ENCODE measurements around the gene MTMR8.

The MTMR8 gene

GRCh38 chrX:64350047-64350446 lies 45.2 kb downstream of the MTMR8 start:
- Histone ChIP-seq H3K4me1 (ENCODE audit: control insufficient read depth in 1 of 2, insufficient read depth in 1 of 2, low read depth in 1 of 2, low read length in 1 of 2) (peaks cover 8% of the 10 kb centered on the region in 2 experiments), H3K27me3 (no peaks in the 10 kb centered on the region), H3K36me3 (no peaks in the 10 kb centered on the region), H3K27ac (no peak overlapping the region), H3K4me3 (ENCODE audit: low read depth in 1 of 2, low read length in 1 of 2) (no peak overlapping the region), H3K9me3 (no peaks in the 10 kb centered on the region)
- no peak for TF ChIP-seq CTCF (IDR thresholded peaks at IDR 0.05)

GRCh38 chrX:64342811-64343210 lies 52.4 kb downstream of the MTMR8 start:
- TF ChIP-seq CTCF (IDR thresholded peaks at IDR 0.05), result no peak
- no peaks in the 10 kb centered on the region for H3K36me3 ChIP-seq
- H3K9me3 ChIP-seq, result no peaks in the 10 kb centered on the region
- no peaks in the 10 kb centered on the region for H3K27me3 ChIP-seq
- no peak overlapping the region for H3K27ac ChIP-seq
- H3K4me1 ChIP-seq (ENCODE audit: control insufficient read depth in 1 of 2, insufficient read depth in 1 of 2, low read depth in 1 of 2, low read length in 1 of 2), result no peaks in the 10 kb centered on the region
- H3K4me3 ChIP-seq (ENCODE audit: low read depth in 1 of 2, low read length in 1 of 2), result no peak overlapping the region

DNA sequence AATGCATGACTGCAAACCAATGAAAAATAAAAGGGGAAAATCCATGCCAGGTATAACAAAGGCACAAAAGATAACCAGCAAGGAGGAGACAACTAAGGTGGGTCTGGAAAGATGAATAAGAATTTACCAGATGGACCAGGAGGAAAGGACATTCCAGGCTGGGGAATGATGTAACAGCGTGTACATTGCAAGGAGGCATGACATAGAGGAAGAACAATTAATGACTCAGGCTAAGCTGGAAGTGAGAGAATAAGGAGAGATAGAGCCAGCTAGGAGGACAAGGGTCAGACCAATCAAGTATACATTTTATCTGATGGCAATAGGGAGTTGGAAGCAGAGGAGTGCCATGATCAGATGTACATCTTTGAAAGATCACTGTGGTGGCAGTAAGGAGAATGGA lies 57.0 kb downstream of the MTMR8 start:
- no peaks in the 10 kb centered on the region for H3K9me3 ChIP-seq
- no peak for TF ChIP-seq CTCF (IDR thresholded peaks at IDR 0.05)
- H3K27ac ChIP-seq, result no peak overlapping the region
- H3K36me3 ChIP-seq, result no peaks in the 10 kb centered on the region
- H3K4me3 ChIP-seq (ENCODE audit: low read depth in 1 of 2, low read length in 1 of 2), result no peak overlapping the region
- H3K4me1 ChIP-seq (ENCODE audit: control insufficient read depth in 1 of 2, insufficient read depth in 1 of 2, low read depth in 1 of 2, low read length in 1 of 2), result no peaks in the 10 kb centered on the region
- H3K27me3 ChIP-seq, result no peaks in the 10 kb centered on the region

DNA sequence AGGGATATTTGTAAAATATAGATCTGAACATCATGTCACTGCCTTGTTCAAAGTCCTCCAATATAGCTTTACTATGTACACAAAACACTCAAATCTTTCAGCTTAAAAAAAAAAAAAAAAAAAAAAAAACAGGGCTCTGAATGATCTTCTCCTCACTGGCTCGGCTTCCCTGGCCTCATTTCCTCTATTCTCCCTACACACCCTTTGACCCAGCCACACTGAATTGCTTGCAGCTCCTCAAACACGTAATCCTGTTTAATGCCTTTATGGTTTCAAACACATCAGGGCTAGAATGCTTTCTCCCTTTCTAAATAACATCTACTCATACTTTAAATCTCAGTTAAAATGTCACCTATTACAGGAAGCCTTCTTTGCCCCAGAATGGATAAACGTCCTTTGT lies 60.8 kb downstream of the MTMR8 start:
- Histone ChIP-seq H3K9me3 (no peaks in the 10 kb centered on the region), H3K27ac (no peak overlapping the region), H3K36me3 (no peaks in the 10 kb centered on the region), H3K4me3 (ENCODE audit: low read depth in 1 of 2, low read length in 1 of 2) (no peak overlapping the region), H3K27me3 (no peaks in the 10 kb centered on the region), H3K4me1 (ENCODE audit: control insufficient read depth in 1 of 2, insufficient read depth in 1 of 2, low read depth in 1 of 2, low read length in 1 of 2) (no peaks in the 10 kb centered on the region)
- no peak for TF ChIP-seq CTCF (IDR thresholded peaks at IDR 0.05)

DNA sequence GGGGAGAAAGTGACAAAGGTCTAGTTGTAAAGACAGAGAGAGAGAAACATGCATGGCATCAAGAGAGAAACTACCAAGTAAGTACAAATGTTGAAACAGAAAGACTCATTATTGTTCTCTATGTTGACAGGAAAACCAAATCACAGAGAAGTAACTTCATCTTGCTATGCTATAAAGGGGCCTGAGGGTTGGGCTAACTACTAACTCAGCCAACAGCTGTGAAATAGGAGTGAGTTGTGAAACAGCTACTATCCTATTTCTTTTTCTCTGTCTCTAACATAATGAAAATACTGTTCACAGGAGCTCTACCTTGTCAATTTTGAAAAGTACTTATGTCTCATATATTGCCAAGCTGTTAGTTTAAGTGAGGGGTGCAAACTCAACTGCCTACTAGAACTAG lies 65.0 kb downstream of the MTMR8 start:
- Histone ChIP-seq H3K36me3 (no peaks in the 10 kb centered on the region), H3K27ac (no peak overlapping the region), H3K27me3 (no peaks in the 10 kb centered on the region), H3K9me3 (no peaks in the 10 kb centered on the region), H3K4me3 (ENCODE audit: low read depth in 1 of 2, low read length in 1 of 2) (no peak overlapping the region), H3K4me1 (ENCODE audit: control insufficient read depth in 1 of 2, insufficient read depth in 1 of 2, low read depth in 1 of 2, low read length in 1 of 2) (no peaks in the 10 kb centered on the region)
- no peak for TF ChIP-seq CTCF (IDR thresholded peaks at IDR 0.05)

DNA sequence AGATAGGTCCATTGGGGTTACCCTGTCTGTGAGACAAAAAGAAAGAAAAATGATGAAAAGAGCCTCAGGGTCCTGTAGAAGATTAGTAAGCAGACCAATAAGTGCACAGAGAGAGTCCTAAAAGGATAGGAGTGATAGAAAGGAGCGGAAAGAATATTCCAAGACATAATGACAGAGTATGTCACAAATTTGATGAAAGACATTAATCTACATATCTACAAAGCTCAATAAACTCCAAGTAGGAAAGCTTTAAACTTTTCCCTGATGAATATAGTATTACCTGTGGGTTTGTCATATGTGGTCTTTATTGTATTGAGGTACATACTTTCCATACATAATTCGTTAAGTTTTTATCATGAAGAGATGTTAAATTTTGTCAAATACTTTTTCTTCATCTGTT lies 73.7 kb downstream of the MTMR8 start:
- no peak for TF ChIP-seq CTCF (IDR thresholded peaks at IDR 0.05)
- Histone ChIP-seq H3K36me3 (no peaks in the 10 kb centered on the region), H3K4me1 (ENCODE audit: control insufficient read depth in 1 of 2, insufficient read depth in 1 of 2, low read depth in 1 of 2, low read length in 1 of 2) (no peaks in the 10 kb centered on the region)

More for the DNA sequence above, 73.7 kb downstream of the MTMR8 start:
- H3K27me3 ChIP-seq, result no peaks in the 10 kb centered on the region
- H3K4me3 ChIP-seq (ENCODE audit: low read depth in 1 of 2, low read length in 1 of 2), result no peak overlapping the region
- no peaks in the 10 kb centered on the region for H3K9me3 ChIP-seq
- no peak overlapping the region for H3K27ac ChIP-seq

Data from neutrophil (primary cell).